ENCODE results near the gene NR1D1.

NR1D1 gene

DNA sequence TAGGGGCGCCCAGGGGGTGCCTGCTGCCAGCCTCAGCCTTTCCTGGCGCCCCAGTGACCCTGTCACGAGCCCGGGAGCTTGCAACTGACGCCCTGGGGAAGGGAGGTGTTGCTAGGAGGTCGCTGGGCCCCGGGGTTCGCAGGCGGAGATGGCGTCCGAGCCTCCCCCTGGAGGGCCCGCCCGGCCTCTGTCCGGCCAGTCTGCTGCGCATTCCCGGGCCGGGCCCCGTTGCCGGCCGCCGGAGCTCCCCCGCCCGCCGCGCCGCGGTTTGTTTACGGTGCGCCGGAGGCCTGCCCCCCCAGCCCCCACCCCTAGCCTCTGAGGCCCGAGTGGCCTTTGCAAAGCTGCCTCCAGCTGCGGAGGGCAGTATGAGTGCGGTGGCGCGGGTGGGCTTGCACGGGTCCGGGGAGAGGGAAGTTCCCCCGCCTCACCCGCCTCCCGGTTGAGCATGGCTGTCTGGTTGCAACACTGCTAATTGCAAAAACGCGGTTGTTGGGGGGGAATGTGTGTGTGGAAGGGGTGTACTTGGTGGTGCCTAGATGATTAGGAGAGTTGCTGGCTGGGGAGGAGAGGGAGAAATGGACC lies 37.1 kb downstream of the NR1D1 start:
- DNase-seq (ENCODE audit: low read depth, low spot score), result no peak
- in situ Hi-C loops (cut with HindIII; ENCODE audit: low sequenced_read_pairs), result loop anchor here (25.0 kb wide), 1 partner anchor 124 kb away; the partner anchor contains the start of gene RAPGEFL1
- H3K4me3 ChIP-seq (ENCODE audit: low read depth, low read length), result peak overlapping the region; percentile 88
- TF ChIP-seq, protein P1, sequence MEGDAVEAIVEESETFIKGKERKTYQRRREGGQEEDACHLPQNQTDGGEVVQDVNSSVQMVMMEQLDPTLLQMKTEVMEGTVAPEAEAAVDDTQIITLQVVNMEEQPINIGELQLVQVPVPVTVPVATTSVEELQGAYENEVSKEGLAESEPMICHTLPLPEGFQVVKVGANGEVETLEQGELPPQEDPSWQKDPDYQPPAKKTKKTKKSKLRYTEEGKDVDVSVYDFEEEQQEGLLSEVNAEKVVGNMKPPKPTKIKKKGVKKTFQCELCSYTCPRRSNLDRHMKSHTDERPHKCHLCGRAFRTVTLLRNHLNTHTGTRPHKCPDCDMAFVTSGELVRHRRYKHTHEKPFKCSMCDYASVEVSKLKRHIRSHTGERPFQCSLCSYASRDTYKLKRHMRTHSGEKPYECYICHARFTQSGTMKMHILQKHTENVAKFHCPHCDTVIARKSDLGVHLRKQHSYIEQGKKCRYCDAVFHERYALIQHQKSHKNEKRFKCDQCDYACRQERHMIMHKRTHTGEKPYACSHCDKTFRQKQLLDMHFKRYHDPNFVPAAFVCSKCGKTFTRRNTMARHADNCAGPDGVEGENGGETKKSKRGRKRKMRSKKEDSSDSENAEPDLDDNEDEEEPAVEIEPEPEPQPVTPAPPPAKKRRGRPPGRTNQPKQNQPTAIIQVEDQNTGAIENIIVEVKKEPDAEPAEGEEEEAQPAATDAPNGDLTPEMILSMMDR (IDR thresholded peaks at IDR 0.05; ENCODE audit: low read depth, low read length), result no peak

DNA sequence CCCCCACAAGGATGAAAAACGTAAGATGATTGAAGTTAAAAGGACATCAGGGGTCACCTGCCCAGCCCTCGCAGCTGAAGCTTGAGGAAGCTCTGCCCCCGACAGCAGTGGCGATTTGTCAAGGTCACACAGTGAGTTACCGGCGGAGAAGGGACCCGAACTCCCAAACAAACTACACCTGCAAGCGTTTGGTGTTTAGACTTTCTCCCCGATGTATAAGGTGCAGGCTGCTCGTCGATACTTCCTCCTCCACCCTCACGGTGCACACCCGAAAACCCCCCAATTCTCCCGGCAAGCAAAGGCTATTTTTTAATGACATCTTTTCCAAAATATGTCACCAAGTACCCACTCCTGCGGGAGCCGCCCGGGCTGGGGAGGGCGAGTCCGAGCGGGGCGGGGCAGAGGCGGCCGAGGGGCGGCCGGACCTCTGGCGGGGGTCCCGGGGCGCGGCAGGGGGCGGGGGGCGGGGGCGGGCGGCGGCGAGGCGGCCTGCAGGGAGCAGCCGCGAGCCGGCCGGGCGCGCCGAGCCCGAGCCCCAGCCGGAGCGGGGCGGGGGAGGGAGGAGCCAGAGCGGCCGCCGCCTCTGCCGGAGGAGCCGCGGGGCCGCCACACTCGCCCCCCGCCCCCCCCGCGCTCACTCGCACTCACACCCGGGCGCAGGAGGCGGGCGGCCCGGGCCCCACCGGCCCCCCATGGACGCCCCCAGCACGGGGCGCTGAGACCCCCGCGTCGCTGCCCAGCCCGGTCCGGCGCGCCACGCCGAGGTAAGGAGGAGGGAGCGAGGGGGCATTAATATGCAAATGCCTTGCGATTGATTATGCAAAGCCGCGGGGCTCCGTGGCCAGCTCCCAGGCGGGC lies 37.8 kb downstream of the NR1D1 start, which contains the start of gene THRA:
Gene THRA (plus strand): TSS at position 637 of the 858 bp plus-strand sequence. CDS start 11,524 bp downstream, outside the sequence.
- DNase-seq (ENCODE audit: low read depth, low spot score), result peak; percentile 22
- H3K4me3 ChIP-seq (ENCODE audit: low read depth, low read length), result peak within 1 kb of the TSS; percentile 88
- TF ChIP-seq, protein P1 (IDR thresholded peaks at IDR 0.05; ENCODE audit: low read depth, low read length), result no peak
- in situ Hi-C loops (cut with HindIII; ENCODE audit: low sequenced_read_pairs), result loop anchor here (25.0 kb wide), 1 partner anchor 125 kb away; the partner anchor contains the start of gene RAPGEFL1

DNA sequence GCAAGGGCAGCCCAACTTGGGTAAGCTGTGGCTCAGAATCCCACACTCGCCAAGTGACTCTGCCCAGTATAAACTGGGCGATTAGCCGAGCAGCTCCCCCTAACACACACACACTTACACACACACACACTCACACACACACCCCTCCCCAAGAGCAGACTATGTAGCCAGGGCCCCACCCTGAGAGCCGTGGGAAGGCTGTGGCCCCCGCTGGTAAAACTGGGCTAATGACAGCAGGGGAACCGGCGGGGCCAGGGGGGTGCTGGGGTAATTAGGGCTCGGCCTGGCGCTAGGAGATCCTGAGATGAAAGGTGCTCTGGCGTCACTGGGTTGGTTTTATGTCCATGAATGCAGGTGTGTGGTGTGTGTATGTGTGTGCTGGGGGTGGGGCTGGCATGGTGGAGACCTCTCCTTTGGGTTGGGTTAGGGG lies 38.8 kb downstream of the NR1D1 start:
- TF ChIP-seq, protein P1 (IDR thresholded peaks at IDR 0.05; ENCODE audit: low read depth, low read length), result no peak
- no peak overlapping the region for H3K4me3 ChIP-seq (ENCODE audit: low read depth, low read length)
- in situ Hi-C loops (cut with HindIII; ENCODE audit: low sequenced_read_pairs), result loop anchor here (25.0 kb wide), 1 partner anchor 126 kb away; the partner anchor contains the start of gene RAPGEFL1

DNA sequence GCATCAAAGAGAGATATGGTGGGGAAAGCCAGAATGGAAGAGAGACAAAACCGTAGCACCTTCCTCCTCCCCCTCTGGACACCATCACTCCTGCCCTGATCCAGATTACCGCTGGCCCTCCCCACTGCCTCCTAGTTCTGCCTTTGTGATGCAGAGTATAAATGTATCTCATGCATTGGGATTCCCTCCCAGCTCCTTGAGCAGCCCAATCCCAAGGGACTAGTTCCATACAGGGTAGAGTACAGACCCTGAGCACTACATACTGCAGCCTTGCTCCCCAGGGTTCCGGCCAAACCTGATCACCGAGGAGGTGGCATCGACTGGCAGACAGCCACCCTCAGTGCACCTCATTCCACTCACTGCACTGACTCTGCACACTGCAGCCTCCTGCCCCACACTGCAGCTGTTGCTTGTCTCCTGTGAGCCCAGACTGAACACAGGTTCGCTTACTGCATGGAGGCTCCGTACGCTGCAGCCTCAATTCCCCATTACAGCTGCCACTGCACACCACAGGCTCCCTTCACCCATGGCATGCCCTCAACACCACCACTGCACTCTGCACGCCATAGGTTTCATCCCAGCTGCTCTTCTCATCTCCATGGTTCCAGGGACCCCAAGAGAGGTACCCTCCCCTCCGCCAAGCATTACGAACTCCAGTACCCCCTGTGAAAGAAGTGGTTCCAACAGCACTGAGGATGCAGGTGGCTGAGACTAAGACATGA lies 39.3 kb downstream of the NR1D1 start:
- no peak overlapping the region for H3K4me3 ChIP-seq (ENCODE audit: low read depth, low read length)
- DNase-seq (ENCODE audit: low read depth, low spot score), result no peak
- TF ChIP-seq, protein P1 (IDR thresholded peaks at IDR 0.05; ENCODE audit: low read depth, low read length), result no peak
- in situ Hi-C loops (cut with HindIII; ENCODE audit: low sequenced_read_pairs), result loop anchor here (25.0 kb wide), 1 partner anchor 126 kb away; the partner anchor contains the start of gene RAPGEFL1

More for the DNA sequence above, 38.8 kb downstream of the NR1D1 start:
- DNase-seq (ENCODE audit: low read depth, low spot score), result no peak

DNA sequence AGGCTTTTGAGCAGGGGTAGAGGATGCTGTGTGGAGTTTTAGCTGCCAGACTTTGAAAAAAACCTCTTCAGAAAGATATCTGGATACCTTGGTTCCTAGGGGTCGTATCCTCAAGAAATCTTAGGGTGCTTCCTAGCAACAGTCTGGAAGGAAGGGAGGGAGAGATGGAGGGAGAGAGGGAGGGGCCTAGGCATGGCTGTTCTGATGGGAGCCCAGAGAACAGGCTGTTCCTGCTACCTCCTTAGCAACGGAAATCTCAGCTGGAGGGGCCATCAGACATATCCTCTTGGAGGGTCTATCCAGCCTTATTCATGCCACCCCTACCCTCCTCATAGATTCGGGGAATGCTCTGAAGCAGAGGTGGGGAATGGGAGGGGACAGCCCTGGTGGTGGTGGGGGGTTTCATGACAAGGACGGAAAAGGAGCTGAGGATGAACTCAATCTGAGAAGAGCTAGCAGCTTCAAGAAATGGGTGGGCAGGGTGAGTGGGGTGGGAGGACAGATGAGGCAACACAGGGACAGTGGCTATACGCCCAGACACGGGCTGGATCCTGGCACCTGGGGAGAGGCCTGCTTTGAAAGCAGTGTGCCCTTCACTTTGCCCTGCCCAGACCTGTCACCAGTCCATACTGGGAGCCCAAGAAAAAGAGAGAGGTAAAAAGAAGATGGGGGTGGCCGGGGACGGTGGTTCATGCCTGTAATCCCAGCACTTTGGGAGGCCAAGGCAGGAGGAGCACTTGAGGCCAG lies 40.5 kb downstream of the NR1D1 start:
- DNase-seq (ENCODE audit: low read depth, low spot score), result no peak
- H3K4me3 ChIP-seq (ENCODE audit: low read depth, low read length), result no peak overlapping the region
- in situ Hi-C loops (cut with HindIII; ENCODE audit: low sequenced_read_pairs), result loop anchor here (25.0 kb wide), 1 partner anchor 127 kb away; the partner anchor contains the start of gene RAPGEFL1
- TF ChIP-seq, protein P1 (IDR thresholded peaks at IDR 0.05; ENCODE audit: low read depth, low read length), result no peak
